ENCODE results near the gene ARL13B.
A peak's percentile ranks its signal among the peaks of the same experiment; 100 is the strongest.
"Not testable (repeated sequence)": the region's sequence is repeated elsewhere in the genome, so short reads cannot be mapped to it uniquely, and the experiment has no call there.

The ARL13B gene

DNA sequence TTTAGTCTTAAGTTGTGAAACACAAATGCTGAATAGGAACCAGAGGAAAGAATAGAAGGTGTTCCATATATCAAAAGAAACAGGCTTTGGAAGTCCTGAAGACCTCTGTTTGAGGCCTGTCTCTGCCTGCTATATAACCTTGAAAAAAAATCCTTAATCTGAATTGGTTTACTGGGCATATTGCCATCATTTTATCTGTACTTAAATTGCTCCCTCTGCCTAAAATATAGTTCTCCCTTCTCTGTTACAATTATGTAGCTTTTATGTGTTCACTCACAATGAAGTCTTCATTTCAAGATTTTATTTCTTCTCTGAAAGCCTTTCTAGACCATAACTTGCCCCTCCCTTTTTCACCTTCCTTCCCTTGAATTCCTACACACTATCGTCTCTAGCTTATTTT, 21.2 kb downstream of the ARL13B start:
- no peak for DNase-seq (ENCODE audit: low spot score)

DNA sequence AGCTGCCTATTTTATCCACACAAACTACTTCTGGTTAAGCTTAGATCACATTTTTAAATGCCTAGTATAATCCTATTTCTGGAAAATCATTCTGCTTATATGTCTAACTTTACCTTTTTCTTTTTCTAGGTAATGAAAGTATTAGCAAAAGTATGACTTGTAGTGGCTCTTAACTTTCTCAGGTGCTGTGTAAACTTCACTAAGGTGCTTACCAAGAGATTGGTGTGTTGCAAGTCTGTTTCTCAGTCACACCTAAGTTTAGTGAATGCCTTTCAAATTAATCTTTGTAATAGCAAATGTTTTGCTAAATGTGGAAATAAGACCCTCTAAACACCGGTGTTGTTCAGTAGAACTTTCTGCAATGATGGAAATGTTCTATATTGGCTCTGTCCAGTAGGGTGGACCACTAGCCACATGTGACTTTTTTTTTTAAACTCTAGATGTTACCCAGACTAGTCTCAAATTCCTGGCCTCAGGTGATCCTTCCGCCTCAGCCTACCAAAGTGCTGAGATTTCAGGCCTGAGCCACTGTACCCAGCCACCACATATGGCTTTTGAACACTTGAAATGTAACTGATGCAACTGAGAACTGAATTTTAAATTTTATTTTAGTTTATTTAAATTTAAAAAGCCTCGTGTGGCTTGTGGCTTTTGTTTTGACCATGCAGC, 22.0 kb downstream of the ARL13B start:
- no peak for DNase-seq (ENCODE audit: low spot score)

DNA sequence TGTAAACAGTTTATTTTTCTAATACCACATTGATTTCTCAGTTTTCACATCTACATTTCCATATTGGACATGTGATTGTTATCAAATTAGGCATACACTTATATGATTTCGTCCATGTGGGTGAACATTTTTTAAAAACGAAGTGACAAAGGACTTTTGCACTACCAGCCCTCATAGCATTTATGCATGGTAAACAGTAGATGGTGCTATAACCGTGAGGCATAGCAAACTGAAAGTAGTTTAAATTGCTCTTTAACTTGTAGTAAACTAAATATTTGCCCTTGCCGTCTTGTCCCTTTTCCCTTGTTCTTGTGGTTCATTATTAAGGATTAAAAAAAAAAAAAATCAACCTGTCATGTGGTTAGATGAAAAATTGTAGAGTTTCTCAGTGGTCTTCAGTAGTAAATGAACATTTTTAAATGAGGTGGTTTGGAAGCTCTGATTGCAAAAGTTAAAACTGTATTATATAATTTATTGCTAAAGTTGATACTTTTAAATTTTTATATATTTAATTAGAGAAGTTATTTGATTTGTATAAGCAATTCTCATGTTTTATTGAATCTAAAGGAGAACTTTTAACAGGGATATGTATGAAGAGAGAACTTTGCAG, 24.5 kb downstream of the ARL13B start:
- peak; percentile 68 for DNase-seq (ENCODE audit: low spot score)

DNA sequence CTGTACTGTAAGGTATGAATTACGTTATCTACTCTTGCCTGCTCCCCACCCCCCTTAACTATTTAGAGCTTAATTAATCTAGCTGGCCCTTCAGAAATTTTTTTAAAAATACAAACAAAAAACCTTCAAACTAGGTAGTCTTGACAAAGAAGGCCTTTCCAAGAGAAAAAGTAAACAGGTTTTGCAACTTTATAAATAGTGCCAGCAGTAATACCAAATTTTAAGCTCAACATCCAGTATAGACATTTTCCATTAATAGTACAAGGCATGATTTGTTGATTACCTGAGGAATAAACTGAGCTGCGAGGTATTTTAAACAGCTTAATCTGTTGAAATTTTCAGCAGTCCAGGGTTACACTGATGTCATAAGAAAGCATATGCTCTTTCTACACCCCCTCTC, 28.3 kb downstream of the ARL13B start:
- DNase-seq (ENCODE audit: low spot score) = no peak

DNA sequence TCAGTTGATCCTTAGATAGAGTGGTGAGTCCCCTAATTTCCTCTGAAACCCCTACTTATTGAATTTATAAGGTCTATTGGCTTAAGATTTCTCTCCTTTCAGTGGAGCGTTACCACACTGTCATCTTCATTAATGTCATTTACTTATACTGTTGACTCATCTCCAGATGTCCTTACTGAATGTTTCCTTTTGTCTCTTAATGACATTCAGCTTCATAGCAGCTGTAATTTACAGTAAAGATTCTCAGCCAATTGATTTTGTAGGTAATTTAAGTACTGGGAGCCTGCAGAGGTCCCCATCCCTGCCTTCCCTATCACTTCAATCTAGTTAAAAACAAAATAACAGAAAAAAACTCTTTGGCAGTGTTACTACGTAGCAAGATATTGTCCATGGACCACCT, 29.7 kb downstream of the ARL13B start:
- no peak for DNase-seq (ENCODE audit: low spot score)

DNA sequence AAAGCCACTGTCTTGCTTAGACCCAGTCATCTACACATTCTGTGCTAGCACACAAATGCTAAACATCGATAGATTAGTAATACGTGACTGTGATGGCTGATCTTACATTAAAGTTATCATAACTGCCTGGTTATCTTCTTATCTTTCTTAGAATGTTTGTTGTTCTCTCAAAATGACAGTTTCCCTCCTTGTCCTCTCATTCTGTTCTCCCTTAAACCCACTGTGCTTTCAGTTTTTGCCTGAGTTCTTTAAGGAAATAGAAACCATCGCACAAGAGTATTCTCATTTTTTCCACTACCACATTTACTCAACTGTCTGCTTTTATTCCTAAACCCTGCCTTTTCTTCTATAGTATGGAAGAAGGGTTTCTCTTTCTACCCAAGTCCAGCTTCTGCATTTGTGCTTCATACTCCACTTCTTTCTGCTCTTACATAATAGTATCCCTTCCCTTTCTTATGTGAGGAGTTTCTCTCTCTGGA, 31.3 kb downstream of the ARL13B start:
- no peak for DNase-seq (ENCODE audit: low spot score)

DNA sequence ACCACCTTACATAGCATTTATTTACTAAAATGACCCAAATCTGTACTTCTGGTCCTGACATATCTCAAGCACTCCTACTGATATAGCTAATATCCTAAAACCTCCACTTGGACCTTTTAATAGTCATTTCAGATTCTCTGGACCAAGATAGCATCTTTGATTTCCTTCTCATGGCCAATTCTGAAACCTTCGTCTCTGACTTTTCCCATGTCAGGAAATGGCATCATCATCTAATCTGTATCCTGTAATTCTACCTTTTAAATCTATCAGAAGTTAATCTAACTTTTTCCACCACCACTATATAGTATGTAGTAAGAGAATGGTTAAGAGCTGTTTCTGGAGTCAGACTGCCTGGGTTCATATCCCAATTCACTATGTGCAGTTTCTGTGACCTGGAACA, 32.2 kb downstream of the ARL13B start:
- DNase-seq (ENCODE audit: low spot score) = no peak

DNA sequence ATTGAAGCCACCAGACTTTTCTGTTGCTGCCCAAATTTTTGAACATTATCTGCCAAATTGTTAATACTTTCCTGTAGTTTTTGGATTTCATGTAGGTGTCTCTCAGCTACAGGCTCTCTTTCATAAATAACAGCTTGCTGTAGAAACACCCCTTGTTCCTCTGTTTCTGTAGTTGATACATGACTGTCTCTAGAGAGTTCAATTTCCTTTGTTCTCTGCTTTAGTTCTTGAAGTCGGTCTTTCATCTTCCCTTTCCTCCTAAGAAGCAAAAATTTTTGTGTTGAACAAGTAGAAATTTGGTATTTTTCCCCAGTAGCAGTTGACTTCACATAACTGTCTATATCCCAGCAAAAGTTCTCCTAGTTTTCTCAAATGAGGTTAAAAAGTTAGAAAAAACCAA, 35.1 kb downstream of the ARL13B start:
- no peak for DNase-seq (ENCODE audit: low spot score)

DNA sequence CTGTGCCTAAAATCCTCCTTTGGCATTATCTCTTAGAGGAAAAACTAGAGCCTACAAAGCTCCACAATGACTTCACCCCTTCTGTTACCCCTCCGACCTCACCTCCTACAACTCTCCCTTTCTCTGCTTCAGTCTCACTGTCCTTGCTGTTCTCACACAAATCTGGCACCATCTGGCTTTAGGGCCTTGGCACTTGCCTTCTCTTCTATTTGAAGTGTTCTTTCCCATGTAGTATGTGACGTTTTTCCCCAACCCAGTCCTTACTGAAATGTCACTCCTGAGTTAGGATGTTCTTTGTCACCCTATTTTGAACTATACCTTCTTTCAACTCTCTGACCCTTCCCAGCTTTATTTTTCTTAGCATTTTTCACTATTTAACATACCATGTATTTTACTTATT, 39.7 kb downstream of the ARL13B start:
- no peak for DNase-seq (ENCODE audit: low spot score)

DNA sequence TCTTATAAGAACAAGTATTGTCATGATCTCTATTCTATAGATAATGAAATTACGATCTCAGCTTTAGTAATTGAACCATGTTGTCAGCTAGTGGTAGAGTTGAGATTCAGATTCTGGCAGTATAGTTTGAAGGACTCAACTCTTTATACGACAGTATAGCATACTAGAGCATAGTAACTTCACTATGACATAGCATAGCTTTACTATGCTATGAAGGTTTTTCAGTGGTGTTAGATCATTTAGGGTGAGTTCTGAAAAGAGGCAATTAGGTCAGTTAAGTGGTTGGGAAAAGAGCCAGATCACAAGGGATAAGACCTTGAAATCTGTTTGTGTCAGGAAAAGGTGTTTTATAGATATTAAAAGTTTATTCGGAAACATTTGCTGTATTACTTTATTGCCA, 40.3 kb downstream of the ARL13B start:
- no peak for DNase-seq (ENCODE audit: low spot score)

DNA sequence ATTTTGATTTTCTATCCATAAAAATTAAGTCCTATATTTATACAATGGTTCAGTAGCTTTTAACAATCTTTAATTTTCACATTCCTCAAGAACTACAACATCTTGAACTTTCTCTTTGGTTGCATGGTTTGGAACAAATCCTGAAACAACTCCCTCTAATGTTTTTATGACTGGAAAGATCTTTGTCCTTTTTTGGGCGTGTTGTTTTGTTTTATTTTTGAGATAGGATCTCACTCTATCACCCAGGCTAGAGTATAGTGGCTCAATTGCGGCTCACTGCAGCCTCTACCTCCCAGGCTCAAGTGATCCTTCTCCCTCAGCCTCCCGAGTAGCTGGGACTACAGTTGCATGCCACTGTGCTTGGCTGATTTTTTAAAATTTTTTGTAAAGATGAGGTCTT, 44.4 kb downstream of the ARL13B start:
- no peak for DNase-seq (ENCODE audit: low spot score)

DNA sequence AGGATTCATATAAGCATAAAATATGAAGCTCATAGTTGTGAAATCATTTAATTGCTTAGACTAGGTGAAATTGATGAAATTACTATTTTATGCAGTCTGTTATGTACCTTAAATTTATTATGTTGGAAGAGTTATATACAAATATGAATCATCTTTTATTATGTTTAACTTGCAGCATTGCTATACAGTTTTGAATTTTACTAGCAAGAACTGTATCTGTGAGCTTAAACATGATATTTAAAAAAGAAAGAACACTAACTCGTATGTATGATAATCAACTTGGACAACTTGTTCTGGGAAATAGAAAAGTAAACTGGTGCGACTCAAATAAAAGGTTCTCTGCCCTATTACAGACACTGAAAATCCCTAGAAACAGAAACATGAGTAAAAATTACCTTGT, 46.7 kb downstream of the ARL13B start:
- DNase-seq (ENCODE audit: low spot score) = no peak

DNA sequence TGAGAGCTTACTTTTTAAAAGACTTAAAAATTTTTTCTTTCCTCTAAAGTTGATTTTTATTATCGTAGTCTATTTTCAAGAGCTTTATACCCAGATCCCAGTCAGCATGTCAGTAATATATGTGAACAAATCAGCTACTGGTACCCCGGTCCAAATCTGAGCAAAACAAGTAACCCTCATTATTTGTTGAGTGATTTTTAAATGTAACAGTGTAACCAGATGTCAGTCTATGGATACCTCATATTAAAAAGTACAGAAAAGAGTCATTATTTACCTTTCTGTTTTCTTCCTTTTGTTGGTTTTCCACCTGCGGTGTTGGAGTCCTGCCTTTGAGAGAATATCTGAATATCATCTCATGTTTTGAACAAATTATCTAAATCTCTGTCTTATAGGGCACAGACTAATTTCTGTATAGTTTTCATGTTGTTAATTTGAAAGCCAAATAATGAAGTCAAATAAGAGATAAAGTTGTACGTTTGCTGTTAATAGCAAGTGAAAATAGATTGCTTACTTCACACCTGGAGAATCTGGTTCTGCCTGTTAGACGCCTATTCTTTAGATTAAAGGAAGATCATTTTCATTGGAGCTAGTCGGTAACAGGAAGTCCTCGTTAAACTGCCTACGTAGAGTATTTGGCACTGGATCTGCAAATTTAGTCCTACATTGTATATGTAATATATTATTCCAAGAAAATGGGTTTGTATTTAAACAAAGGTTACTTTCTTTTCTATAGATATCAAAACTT, 48.3 kb downstream of the ARL13B start, which contains the start of gene STX19:
Gene STX19 (minus strand): TSS at position 505 of the 745 bp plus-strand sequence. CDS start 13,328 bp downstream, outside the sequence.
- no peak for DNase-seq (ENCODE audit: low spot score)

DNA sequence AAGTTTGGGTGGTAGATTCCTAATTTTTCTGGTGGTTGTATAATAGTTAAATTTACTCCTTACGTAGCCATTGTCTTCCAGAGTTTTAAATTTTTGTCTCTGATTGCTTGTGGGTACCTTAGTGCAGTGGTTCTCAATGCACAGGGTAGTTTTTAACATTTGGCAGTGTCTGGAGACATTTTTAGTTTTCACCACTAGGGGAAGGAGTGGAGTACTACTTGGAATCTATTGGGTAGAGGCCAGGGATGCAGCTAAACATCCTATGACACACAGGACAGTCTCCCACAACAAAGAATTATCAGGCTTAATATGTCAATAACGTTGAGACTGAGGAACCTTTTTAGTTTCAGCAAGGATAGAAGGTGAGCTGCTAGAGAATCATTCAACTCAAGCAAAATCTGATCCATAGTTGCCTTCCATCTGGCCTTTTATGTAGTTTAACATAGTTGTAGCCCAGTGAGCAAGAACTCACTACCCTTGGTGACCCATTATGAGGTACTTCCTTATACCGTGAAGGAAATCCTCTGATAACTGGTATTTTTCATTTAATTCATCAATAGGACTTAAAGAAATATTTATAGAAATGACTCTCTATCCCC, 57.1 kb downstream of the ARL13B start:
- DNase-seq (ENCODE audit: low spot score) = peak; percentile 35

DNA sequence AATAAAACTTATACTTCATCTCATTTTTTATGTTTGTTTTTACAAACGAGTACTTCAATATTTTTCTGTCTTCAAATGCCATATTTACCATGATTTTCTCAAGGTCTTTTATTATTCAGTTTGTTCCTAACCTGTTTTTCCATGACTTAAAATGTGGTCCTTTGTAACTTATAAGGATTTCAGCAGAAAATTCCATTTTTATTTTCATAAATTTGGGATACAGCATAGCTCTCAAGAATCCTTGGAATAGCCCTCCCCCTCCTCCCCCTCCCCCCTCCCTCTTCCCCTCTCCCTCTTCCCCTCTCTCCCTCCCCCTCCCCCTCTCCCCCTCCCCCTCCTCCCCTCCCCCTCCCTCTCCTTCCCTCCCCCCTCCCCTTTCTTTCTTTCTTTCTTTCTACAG, 63.3 kb downstream of the ARL13B start:
- DNase-seq (ENCODE audit: low spot score) = no peak

DNA sequence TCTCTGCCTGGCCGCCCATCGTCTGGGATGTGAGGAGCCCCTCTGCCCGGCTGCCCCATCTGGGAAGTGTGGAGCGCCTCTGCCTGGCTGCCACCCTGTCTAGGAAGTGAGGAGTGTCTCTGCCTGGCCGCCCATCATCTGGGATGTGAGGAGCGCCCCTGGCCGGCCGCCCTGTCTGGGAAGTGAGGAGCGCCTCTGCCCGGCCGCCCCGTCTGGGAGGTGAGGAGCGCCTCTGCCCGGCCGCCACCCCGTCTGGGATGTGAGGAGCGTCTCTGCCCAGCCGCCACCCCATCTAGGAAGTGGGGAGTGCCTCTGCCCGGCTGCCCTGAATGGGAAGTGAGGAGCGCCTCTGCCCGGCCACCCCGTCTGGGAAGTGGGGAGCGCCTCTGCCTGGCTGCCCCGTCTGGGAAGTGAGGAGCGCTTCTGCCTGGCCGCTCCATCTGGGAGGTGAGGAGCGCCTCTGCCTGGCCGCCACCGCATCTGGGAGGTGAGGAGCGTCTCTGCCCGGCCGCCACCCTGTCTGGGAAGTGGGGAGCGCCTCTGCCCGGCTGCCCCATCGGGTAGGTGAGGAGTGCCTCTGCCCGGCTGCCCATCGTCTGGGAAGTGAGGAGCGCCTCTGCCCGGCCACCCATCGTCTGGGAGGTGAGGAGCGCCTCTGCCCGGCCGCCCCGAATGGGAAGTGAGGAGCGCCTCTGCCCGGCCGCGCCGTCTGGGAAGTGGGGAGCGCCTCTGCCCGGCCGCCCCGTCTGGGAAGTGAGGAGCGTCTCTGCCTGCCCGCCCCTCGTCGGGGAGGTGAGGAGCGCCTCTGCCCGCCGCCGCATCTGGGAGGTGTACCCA, 64.4 kb downstream of the ARL13B start:
- not testable (repeated sequence) for DNase-seq (ENCODE audit: low spot score)

DNA sequence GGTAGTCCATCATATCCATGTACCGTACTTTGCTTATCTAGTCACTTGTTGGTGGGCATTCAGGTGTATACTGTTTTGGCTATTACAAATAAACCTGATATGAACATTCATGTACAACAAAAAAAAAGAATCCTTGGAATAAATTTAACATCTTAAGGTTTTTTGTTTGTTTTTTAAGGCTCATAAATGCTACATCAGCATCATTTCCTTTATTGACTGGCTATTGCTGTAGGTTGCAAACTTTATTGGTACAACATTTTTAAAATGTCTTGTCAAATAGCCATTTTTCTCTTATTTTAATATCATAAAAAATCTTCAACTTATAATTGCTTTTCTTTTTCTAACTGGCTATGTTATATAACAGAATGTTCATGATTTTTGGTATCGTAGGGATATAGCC, 66.6 kb downstream of the ARL13B start:
- DNase-seq (ENCODE audit: low spot score) = no peak

DNA sequence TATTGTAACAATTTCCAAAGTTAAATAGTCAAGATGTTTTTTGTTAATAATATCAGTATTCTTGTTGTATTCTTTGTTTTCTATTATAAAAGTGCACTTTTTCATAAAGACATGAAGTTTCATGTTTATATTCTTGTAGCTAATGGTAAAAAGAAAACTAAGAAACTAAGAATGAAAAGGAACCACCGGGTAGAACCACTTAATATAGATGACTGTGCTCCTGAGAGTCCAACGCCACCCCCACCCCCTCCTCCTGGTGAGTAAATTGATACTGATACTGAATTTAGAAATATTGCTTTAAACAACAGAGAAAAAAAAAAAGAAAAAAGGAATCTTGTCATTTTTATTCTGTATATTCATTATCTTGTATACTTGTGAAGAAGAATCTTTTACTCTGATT, 69.3 kb downstream of the ARL13B start:
- no peak for DNase-seq (ENCODE audit: low spot score)

DNA sequence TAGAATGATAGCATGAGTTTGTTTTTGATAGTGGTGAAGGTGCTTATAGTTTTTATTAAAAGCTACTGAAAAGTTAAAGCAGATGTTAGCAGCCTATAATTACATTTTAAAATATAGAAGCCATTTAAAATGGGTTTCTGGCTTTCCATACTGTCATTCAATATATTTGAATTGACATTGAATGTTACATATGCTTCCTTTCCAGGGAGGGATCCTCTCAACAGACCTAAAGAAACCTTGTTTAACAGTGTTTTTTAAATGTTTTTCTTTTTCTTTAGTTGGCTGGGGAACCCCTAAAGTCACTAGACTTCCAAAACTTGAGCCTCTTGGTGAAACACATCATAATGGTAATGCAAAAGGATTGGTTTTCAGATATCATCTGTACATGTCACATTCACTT, 70.6 kb downstream of the ARL13B start:
- DNase-seq (ENCODE audit: low spot score) = no peak

DNA sequence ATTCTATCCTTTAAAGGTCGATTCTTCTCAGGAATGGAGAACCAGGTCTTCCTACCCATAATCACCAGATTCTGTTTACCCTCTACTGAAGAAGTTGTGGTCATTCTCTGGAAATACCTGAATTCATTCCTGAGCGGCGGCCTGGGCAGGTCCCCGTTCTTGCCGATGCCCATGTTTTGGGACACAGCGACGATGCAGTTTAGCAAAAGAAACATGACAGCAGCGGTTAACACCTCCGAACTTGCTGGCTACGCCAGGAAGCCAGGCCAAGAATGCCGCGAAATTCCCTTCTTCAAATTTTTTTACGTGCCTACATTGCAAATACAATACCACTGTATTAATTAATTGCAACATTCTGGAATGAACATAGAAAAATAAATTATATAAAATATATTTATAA, 81.3 kb downstream of the ARL13B start:
- no peak for DNase-seq (ENCODE audit: low spot score)

DNA sequence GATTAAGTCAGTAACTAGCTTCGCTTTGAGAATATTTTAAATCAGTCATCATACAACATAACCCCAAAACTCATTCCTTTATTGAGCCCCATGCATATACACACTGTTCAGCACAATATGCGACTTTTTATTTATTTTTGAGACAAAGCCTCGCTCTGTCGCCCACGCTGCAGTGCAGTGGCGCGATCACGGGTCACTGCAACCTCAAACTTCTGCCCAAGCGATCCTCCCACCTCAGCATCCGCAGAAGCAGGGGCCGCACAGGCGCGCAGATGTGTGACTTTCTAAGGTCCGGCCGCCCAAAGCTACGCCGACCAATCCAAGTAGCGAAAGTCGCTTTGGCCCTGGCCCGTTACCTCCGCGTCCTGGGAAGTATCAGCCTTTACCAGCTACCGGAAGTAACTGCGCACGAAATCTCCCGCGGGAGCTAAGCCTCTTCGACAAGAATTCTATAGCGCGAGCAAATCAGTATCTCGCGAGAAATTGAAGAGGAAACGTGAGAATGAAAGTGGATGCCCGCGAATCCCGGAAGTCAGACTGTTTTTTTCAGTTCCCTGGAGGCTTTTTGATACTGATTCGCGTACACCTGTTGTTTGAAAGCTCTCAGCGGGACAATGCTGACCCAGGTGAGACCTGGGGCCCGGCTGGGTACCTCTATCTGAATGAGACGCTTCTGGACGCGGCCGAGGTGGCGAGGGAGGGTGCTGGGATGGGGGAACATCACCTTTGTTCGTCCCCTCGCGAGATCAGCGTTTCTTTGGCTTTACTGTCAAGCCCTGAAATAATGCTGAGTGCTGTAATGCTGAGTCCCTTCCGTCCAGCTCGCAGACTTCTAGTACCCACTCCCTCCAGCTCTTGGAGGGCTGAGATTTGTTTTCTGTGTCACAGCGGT, 82.8 kb downstream of the ARL13B start, which contains the start of the genes DHFR2 and NSUN3:
Gene DHFR2 (minus strand): TSS at position 404 of the 892 bp plus-strand sequence. CDS start 1,405 bp downstream, outside the sequence.
Gene NSUN3 (plus strand): TSS at position 549 of the 892 bp plus-strand sequence. CDS start 66 bp downstream, at position 615.
- DNase-seq (ENCODE audit: low spot score) = peak; percentile 96
